Stomach (tissue), 9 donors: ENCODE data around the gene DYNLT2. TPM values are rescaled to one million over a fixed set of nuclear protein-coding genes. Genes with fewer than 3 reads are reported as not detected.

ENCODE experiments used
- DNase-seq, 2 donors: peaks; one replicate each; pipeline versions ENCODE4 v3.0.0 to v3.0.0-alpha.2; 2013 to 2019
- H3K27ac ChIP-seq, 5 donors: fragments of 200-600 bp in 4 of 5; sonication (generic) in 4 of 5; one replicate each; pipeline ENCODE4 v1.5.1; 2013 to 2019; ENCODE audit warnings: mild to moderate bottlenecking in 1 of 5, moderate library complexity in 1 of 5
- H3K27me3 ChIP-seq, 3 donors: fragments of 200-600 bp; sonication (generic); one replicate each; pipeline ENCODE4 v1.5.1; 2017 to 2019; ENCODE audit warnings: mixed run types in 1 of 3
- H3K36me3 ChIP-seq, 4 donors: fragments of 200-600 bp; sonication (generic); 1 replicate in 3 of 4; 2 replicates in 1 of 4; pipeline ENCODE4 v1.5.1; 2016 to 2019
- H3K4me1 ChIP-seq, 4 donors: fragments of 200-600 bp; sonication (generic); one replicate each; pipeline ENCODE4 v1.5.1; 2016 to 2019
- H3K4me3 ChIP-seq, 4 donors: fragments of 200-600 bp; sonication (generic) in 3 of 4; one replicate each; pipeline ENCODE4 v1.5.1; 2016 to 2019; ENCODE audit warnings: mild to moderate bottlenecking in 1 of 4
- H3K9me3 ChIP-seq, 4 donors: fragments of 200-600 bp; sonication (generic); one replicate each; pipeline ENCODE4 v1.5.1; 2016 to 2019
- CTCF ChIP-seq, 7 experiments: fragments of 450-650 bp in 4 of 7; fragments of 200-600 bp in 3 of 7; sonication (generic) in 3 of 7; IDR thresholded peaks; one replicate each; pipeline ENCODE4 v1.5.1; 2016 to 2019; ENCODE audit warnings: antibody characterized with exemption in 7 of 7, control low read depth in 2 of 7, mild to moderate bottlenecking in 1 of 7
- EP300 ChIP-seq: sonication (generic); formaldehyde crosslinking; IDR thresholded peaks from one replicate; pipeline ENCODE4 v1.6.1; 2017; ENCODE audit warnings: antibody characterized with exemption
- POLR2A ChIP-seq, 4 donors: fragments of 450-650 bp; IDR thresholded peaks; one replicate each; pipeline ENCODE4 v1.6.1; 2016; ENCODE audit warnings: antibody characterized with exemption in 4 of 4, control low read depth in 2 of 4, mild to moderate bottlenecking in 1 of 4, moderate library complexity in 1 of 4
- POLR2AphosphoS5 ChIP-seq, 3 donors: sonication (generic); formaldehyde crosslinking; IDR thresholded peaks; one replicate each; pipeline ENCODE4 v1.6.1; 2016; ENCODE audit warnings: antibody characterized with exemption in 3 of 3
- WGBS, 5 donors: extraction: QIAGEN DNeasy Blood & Tissue Kit in 3 of 5; methylation state at CpG; one replicate each; pipeline versions ENCODE4 v1.1.5 to v1.1.7; 2013 to 2018; 5-methylcytosine and 5-hydroxymethylcytosine counted together
- intact Hi-C: fragments of 100-400 bp; cut with DNase I; formaldehyde crosslinking; loops from one replicate; pipeline ENCODE4 v1.15.1; 2023; ENCODE audit warnings: low total_unique reads
- polyA plus RNA-seq, 3 donors: library from polyadenylated mRNA; stranded (reverse); fragments of 200-250 nt; gene quantifications; one replicate each; pipeline ENCODE4 v1.2.3, GENCODE V29; 2013
- total RNA-seq, 5 donors: library from RNA; depleted of rRNA; stranded (reverse); fragments of >200 nt; gene quantifications; one replicate each; pipeline versions ENCODE4 v1.1.0 to v1.2.3, GENCODE V29; 2014 to 2016
- donor health status: healthy with polysubstance abuse.
- donor health status: Bipolar disorder and iron deficiency.
- donor health status: healthy.

Gene DYNLT2
- total and polyA plus RNA-seq, 8 donors: 0.46 to 5.3 (median 1.8) TPM; not detected in 2

- H3K36me3 ChIP-seq: peaks cover 3 to 44% (median 37%) of the 10 kb centered on the region in 4 donors
- H3K27me3 ChIP-seq: no peaks in the 10 kb centered on the region
- WGBS, 5 donors: 67 to 84% (median 73%) methylated on average over 6 of the region's 6 CpGs
- no peak overlapping the region for H3K27ac ChIP-seq
- H3K9me3 ChIP-seq: no peaks in the 10 kb centered on the region
- intact Hi-C loops: no loop called here
- H3K4me1 ChIP-seq: peaks cover 10 to 22% (median 18%) of the 10 kb centered on the region in 4 donors
- H3K4me3 ChIP-seq: no peak overlapping the region
- DNase-seq: no peak
- no peak for TF ChIP-seq POLR2AphosphoS5 (IDR thresholded peaks at IDR 0.05)
- TF ChIP-seq POLR2A (IDR thresholded peaks at IDR 0.05): no peak
- no peak for TF ChIP-seq CTCF (IDR thresholded peaks at IDR 0.05)
- TF ChIP-seq EP300: no peak
These were observed 3.8 kb upstream of the DYNLT2 start for GRCh38 chr6:169755162-169755561.

GRCh38 chr6:169752074-169752623 lies 777 bp upstream of the DYNLT2 start:
- Histone ChIP-seq H3K27ac (peak overlapping the region; percentile 92 to 99 (median 97)), H3K36me3 (peaks cover 0 to 14% (median 7%) of the 10 kb centered on the region in 4 donors), H3K4me3 (peak overlapping the region; percentile 54 to 90 (median 81)), H3K4me1 (peaks cover 11 to 32% (median 22%) of the 10 kb centered on the region in 4 donors), H3K27me3 (no peaks in the 10 kb centered on the region), H3K9me3 (no peaks in the 10 kb centered on the region)
- intact Hi-C loops: no loop called here
- WGBS, 5 donors: 5 to 12% (median 6%) methylated on average over 19 of the region's 19 CpGs
- TF ChIP-seq CTCF (IDR thresholded peaks at IDR 0.05) (no peak), POLR2AphosphoS5 (IDR thresholded peaks at IDR 0.05) (no peak), EP300 (no peak), POLR2A (IDR thresholded peaks at IDR 0.05) (no peak)
- no peak for DNase-seq

- H3K27ac ChIP-seq: no peak overlapping the region
- intact Hi-C loops: no loop called here
- TF ChIP-seq POLR2AphosphoS5 (IDR thresholded peaks at IDR 0.05) (no peak), CTCF (IDR thresholded peaks at IDR 0.05) (no peak), EP300 (no peak), POLR2A (IDR thresholded peaks at IDR 0.05) (no peak)
- H3K4me1 ChIP-seq: peaks cover 6 to 18% (median 11%) of the 10 kb centered on the region in 4 donors
- no peak overlapping the region for H3K4me3 ChIP-seq
- no peaks in the 10 kb centered on the region for H3K27me3 ChIP-seq
- DNase-seq: no peak
- H3K9me3 ChIP-seq: peaks cover 0 to 4% (median 0%) of the 10 kb centered on the region in 4 donors
- WGBS, 5 donors: 84 to 95% (median 92%) methylated on average over 1 of the region's 1 CpG
- H3K36me3 ChIP-seq: no peaks in the 10 kb centered on the region
These were observed 4.8 kb downstream of the DYNLT2 start for GRCh38 chr6:169746556-169746955.

DNA sequence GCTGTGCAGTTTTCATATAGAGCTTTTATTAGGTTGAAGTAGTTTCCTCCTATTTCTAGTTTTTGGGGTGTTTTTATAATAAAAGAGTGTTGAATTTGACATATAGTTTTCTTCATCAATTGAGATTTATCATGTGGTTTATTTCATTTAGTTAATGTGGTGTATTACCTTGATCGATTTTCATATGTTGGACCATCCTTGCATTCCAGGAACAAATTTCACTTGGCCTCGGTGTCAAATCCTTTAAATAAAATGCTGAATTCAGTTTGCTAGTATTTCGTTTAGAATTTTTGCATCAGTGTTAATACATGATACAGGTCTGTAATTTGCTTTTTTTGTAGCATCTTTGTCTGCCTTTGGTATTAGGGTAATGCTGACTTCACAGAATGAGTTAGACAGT lies 6.0 kb downstream of the DYNLT2 start:
- TF ChIP-seq POLR2A (IDR thresholded peaks at IDR 0.05) (no peak), EP300 (no peak), CTCF (IDR thresholded peaks at IDR 0.05) (no peak), POLR2AphosphoS5 (IDR thresholded peaks at IDR 0.05) (no peak)
- H3K27ac ChIP-seq: no peak overlapping the region
- peaks cover 0 to 4% (median 0%) of the 10 kb centered on the region in 4 donors for H3K9me3 ChIP-seq
- 86 to 91% (median 88%) methylated on average over 3 of the region's 3 CpGs for WGBS, 5 donors
- DNase-seq: no peak
- H3K4me3 ChIP-seq: no peak overlapping the region
- intact Hi-C loops: no loop called here
- H3K27me3 ChIP-seq: no peaks in the 10 kb centered on the region
- H3K36me3 ChIP-seq: no peaks in the 10 kb centered on the region
- H3K4me1 ChIP-seq: peaks cover 3 to 12% (median 7%) of the 10 kb centered on the region in 4 donors
